Measurements from ENCODE around the gene ACOT11.
"Not testable (repeated sequence)": the region's sequence is repeated elsewhere in the genome, so short reads cannot be mapped to it uniquely, and the experiment has no call there.

Gene ACOT11

DNA sequence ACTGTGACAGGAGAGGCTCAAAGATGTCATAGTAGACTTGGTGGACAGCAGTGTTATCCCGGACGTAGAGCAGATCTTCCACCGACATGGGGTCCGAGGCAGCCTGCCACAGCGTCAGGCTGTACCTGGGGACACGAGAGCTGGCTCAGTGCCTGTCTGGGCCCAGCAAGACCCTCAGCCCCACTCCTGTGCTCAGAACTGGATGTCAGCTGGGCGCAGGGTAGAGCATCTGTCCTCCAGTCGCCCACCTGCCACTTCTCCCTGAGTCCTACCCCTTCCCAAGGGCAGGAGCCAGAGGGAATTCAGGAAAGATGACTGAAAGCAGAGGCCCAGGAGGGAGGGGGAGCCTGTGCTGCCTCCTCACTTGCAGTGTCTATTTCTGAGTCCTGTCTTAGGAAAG lies 63.6 kb downstream of the ACOT11 start:
- no peak for FAIRE-seq

DNA sequence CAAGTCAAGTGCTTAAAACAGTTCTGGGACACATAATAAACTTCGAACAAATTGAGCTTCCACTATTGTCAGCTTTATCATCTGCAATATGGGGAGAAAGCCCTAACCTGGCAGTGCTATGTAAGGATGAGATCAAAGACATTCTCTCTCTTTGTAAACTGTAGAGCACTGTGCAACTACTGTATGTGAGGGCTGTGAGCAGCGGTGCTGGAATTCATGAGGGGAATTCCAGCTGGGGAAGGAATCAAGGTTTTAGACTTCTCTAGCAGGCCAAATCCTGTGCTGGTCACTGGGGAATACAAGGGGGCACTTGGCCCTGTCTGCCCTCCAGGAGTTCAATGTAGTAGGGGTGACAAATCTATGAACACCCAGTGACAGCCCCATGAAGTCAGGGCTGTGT lies 66.0 kb downstream of the ACOT11 start:
- no peak for FAIRE-seq

GRCh38 chr1:54614563-54614962 lies 66.5 kb downstream of the ACOT11 start:
- FAIRE-seq: no peak

DNA sequence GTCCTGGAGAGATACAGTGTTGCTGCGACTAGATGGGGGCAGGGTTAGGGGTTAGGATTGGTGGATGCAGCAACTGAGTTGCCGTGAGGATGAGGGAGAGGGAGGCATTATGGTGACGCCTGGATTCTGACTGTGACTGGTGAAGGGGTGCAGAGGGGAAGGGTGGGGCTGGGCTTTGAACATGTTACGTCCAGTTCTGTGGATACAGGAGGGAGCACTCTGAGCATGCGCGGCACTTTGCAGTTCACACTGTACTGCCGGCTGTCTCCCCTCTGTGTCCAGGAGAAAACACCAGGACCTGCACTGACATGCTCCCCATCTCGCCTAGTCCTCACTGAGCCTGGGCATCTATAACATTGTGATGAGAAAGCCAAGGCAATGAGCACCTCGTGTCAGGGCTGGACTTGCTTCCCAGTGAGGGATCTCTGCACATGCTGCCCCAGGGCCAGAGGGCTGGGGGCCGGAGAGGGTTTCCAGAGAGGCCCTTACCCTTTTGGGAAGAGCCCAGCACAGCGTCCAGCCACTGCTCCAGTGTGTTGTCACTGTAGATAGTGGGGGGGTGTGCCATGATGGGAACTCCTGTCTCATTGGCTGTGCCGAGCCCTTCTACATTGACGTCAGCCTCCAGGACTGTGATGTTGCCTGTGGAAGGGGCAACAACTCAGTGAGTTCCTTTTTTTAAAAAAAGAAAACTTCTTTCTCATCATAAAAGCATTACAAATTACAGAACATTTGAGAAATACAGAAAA lies 67.7 kb downstream of the ACOT11 start:
- FAIRE-seq: no peak

GRCh38 chr1:54619749-54620148 lies 71.7 kb downstream of the ACOT11 start:
- FAIRE-seq: no peak

GRCh38 chr1:54623216-54624007 lies 75.4 kb downstream of the ACOT11 start, which contains the start of gene FAM151A:
FAM151A (minus strand) TSS chr1:54623525; CDS start chr1:54623395, 130 bp downstream.
- no peak for FAIRE-seq

GRCh38 chr1:54624466-54625464 lies 76.7 kb downstream of the ACOT11 start:
- FAIRE-seq: no peak

DNA sequence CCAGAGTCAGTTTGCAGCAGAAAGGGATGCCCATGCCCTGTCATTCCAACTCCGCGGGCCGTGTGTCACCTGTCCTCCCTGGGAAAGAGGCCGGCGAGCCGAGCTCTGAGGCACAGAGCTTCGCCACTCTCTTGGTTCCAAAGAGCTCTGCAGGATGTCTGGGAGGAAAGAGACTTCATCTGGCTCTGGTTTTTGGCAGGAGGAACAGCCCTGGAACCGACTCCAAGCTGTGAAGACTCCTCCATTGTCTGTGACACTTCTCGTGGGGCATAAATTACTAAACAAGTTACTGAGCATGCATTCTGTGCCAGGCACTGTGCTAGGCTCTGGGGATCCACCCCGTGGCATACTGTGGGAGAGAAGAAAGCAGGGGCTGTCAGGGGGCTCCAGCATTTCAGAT lies 79.2 kb downstream of the ACOT11 start:
- FAIRE-seq: no peak

DNA sequence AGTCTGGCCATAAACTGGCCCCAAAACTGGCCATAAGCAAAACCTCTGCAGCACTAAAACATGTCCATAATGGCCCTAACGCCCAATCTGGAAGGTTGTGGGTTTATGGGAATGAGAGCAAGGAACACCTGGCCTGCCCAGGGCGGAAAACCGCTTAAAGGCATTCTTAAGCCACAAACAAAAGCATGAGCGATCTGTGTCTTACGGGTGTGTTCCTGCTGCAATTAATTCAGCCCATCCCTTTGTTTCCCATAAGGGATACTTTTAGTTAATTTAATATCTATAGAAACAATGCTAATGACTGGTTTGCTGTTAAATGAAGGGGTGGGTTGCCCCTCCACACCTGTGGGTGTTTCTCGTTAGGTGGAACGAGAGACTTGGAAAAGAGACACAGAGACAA lies 87.8 kb downstream of the ACOT11 start:
- FAIRE-seq: not testable (repeated sequence)

DNA sequence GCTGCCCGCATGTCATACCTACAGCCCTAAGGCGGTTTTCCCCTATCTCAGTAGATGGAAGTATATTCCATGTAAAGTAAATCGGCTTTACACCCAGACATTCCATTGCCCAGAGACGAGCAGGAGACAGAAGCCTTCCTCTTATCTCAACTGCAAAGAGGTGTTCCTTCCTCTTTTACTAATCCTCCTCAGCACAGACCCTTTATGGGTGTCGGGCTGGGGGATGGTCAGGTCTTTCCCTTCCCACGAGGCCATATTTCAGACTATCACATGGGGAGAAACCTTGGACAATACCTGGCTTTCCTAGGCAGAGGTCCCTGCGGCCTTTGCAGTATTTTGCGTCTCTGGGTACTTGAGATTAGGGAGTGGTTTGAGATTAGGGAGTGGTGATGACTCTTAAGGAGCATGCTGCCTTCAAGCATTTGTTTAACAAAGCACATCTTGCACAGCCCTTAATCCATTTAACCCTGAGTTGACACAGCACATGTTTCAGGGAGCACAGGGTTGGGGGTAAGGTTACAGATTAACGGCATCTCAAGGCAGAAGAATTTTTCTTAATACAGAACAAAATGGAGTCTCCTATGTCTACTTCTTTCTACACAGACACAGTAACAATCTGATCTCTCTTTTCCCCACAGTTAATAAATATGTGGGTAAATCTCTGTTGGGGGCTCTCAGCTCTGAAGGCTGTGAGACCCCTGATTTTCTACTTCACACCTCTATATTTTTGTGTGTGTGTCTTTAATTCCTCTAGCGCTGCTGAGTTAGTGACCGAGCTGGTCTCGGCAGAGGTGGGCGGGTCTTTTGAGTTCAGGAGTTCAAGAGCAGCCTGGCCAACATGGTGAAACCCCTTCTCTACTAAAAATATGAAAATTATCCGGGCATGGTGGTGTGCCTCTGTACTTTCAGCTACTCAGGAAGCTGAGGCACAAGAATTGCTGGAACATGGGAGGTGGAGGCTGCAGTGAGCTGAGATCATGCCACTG lies 88.7 kb downstream of the ACOT11 start:
- not testable (repeated sequence) for FAIRE-seq

- no peak for FAIRE-seq
These were observed 92.3 kb downstream of the ACOT11 start for GRCh38 chr1:54640361-54640760.

DNA sequence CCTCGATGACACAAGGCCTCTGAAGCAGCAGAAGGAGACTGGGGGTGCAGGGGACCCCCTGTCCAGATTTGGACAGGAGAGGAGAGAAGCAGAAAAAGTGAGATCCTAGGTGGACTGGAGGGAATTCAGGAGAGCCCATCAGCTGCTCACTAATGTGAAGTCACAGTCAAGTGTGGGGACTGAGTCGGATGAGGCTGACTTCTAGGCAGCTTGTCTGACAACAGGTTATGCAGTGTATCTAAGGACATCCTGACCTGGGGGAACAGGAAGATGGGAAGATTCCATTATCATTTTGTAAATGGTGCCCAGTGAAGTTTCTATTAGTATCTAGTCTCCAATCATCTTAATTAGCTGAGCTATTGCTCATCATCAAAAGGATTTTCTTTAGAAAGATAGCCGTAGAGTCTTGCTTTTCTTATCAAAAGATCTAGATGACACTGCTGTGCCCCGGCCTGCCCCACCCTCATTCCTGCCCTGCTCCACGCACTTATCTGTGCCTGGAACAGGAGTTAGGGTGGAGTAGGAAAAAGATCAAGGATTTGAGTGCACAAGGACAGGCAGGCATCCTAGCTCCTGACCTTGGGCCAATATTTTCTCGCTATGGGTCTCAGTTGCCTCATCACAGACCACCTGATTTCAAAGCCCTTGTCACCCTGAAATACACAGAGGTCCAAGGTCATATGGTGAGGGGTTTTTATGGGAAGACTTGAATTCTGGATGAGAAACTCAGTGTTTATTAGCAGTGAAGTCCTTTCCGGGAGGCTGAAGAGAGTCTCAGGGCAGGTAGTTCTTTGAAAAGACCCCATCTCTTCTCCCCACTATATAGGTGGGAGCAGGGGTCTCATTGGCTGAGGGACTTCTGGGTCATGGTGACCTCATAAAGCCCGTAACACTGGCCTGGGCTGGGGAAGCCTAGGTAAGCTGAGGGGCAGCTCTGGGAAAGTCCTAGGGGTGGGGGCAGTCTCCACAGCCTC lies 93.1 kb downstream of the ACOT11 start, which contains the start of gene MROH7:
MROH7 (plus strand) TSS at position 924 of the 974 bp plus-strand sequence. CDS start 11,141 bp downstream, outside the sequence.
- FAIRE-seq: no peak

GRCh38 chr1:54643736-54644135 lies 95.7 kb downstream of the ACOT11 start:
- FAIRE-seq: no peak

- FAIRE-seq: no peak
These were observed 98.0 kb downstream of the ACOT11 start for GRCh38 chr1:54645806-54646676.

DNA sequence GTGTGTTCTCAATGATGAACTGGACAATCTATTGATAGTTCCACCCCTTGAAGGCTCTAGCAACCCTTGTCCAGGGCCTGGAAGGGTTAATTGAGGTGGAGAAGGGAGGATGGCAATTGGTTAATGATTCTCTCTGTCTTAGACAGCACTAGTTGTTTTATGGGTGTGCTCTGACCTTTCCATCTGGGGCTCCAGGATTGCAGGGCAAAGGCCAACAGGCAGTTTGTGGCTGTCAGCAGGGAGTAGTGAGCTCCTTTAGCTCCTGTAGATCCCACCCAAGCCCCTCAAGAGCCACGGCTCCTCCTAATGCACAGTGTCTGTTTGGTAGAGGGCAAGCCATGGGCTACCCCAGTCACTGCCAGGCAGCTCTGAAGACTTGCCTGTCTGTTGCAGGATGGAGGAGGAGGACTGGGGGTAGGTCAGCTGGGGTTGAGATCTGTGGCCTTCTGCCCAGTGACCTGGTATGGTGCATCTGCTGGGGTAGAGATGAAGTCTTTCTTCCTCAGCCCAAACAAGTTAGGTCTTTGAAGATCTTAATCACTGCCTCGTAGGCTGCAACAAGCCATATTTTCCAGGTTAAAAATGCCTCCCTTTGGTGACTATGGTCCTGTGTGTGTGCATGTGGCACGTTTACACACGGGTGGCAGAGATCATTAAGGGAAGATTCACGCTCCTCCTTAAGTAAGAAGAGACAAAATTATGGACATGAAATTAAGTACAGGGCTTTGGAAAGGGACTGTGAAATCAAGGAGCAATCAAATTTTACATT lies 101.3 kb downstream of the ACOT11 start:
- FAIRE-seq: no peak

GRCh38 chr1:54649921-54650320 lies 101.9 kb downstream of the ACOT11 start:
- no peak for FAIRE-seq

DNA sequence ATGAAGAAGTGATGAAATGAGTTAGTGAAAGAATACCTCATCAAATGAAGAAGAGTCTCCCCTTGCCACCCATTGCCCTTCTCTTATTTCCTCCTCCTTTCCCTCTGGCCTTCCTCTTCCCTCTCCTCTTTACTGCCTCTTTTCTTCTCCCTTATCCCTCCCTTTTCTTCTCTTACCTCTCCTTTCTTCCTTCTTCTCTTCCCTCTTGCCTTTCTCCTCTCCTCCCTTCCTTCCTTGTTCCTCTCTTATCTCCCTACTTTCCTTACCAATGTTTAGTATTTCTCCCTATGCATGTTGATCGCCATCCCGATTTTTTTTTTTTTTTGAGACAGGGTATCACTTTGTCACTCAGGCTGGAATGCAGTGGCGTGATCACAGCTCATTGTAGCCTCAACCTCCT lies 102.4 kb downstream of the ACOT11 start:
- FAIRE-seq: no peak

GRCh38 chr1:54651608-54652007 lies 103.6 kb downstream of the ACOT11 start:
- no peak for FAIRE-seq
